C1 segment of cervical spinal cord (tissue), 14 donors: Measurements from ENCODE around the gene SOCS3.

Experiments used
- DNase-seq, 14 donors: peaks; one replicate each; lab custom pipeline; 2025; lab: John Stamatoyannopoulos, UW

The SOCS3 gene

DNA sequence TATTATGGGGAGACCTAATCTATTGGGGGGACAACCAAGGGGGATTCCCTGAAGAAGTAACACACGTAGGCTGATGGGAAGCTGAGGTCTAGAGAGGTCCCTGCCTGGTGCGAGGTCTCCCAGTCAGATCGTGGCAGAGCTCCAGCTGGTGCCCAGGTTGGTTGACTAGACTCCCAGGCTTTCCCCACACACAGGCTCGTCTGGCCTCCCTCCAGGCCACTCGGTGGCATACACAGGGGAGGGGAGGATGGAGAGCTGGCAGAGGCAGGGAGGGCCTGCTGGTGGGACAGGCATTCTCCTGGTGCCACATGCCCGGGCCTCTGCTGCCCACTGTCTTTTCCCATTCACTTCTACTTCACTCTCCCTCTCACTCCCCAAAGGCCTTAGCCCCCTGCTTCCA, 8.5 kb upstream of the SOCS3 start:
- DNase-seq: peak in 1 of 14 donors; percentile 9

DNA sequence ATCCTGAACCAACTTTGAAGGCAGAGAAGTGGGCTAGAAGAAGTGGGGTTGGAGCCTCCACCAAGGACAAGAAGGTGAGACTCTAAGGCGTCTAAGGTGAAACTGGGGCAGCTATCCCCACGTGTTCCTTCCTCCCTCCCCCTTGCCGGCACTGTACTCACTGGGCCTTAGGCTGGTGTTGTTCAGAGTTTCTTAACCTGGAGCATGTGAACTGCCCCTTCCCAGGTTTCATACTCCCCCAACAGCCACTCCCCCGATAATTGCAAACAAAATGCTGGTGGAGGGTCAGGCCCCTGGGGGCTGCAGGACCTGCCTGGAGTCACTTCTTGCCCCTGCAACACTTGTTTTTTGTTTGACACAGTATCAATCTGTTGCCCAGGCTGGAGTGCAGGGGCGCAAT, 7.3 kb upstream of the SOCS3 start:
- DNase-seq: no peak

DNA sequence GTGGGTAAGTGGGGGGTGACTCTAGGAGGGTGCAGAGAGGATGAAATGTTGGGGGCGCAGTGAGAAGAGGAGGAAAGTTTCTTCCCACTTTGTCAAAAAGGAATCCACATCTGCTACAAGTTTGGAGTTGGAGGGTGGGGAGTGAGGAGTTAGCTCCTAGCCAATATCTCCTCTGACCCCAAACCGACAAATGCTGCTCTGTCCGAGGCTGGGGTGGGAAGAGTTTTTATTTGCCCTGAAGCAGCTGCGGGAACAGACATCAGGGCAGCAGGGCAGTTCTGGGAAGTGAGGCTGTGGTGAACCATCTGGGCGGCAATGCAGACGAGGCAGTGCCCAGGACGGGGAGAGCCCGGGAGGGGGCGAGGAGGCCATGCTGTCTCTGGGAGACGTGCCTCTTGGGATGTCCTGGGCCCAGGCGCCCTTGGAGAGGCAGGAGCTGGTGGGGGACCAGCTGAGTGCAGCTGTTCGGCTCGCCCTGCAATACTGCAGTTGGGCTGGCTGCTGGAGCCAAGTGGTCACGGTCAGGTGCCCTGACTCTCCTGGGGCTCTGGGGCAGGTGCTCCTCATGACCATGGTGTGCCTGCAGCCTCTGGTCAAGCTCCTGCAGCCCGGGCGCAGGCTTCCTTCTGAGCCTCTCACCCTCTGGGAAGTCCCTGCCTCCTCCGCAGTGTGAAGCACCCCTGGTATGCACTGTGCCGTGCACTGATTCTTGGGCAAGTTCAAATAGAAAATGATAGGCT, 6.4 kb upstream of the SOCS3 start:
- DNase-seq: no peak

DNA sequence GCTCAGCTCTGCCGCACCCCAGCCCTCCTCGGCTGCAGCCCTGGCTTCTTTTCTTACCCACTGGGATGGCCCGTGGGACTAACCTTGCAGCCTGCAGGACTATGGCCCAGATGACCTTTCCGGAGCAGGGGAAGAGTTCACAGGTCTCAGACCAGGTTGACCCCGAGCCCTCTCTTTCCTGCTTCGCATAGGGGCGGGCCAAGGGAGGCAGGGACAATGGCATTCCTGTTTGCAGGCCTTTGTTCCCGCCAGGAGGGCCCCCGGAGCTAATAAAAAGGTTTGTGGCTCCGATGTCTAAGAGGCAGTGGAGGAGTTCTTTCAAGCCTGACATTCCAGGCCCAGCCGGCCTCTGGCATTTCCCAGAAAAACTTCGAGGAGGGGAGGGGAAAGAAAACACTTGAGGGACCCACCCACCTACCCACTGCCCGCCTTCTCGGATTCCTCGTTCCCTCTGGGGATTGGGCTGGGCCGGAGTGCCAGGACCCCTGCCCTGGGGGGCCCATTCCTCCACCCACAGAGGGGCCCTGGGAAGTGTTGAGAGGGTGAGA, 5.8 kb upstream of the SOCS3 start:
- DNase-seq: no peak

DNA sequence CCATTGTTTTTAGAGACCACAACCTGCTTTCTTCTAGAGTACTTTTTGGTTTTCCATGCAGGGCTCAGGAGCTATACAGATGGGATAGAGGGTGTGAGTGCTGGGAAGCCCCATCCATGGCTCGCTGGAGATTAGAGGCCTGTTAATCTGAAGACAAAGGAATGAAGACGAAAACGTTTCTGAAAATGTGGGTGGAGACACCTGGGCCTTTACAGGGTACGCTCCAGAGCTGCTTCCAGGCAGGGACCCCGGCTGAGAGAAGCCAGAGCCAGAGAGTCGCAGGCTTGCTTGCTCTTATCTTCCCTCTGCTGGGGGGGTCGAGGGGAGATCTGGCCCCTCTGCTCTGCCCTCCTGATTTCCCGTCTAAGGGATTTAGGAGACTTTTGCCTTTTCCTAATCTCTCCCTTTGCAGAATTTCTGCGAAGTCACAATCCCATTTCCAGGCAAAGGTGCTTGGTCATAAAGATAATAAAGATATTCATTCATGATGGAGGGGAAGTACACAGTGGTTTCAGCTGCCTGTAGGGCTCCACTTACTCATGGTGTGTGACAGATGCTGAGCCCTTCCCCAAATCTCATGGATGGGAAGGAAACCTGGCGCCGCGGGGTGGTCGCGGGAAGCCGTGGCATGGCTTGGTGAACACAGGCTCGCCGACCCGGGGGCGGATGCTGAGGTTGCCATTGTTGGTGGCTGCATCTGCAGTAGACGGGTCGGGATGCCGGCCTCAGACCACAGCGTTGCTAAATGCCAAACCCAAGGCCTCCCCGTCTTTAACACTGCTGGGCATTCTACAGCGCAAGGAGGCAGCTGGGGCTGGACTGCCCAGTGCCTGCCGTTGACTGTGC, 4.8 kb upstream of the SOCS3 start:
- DNase-seq: no peak

DNA sequence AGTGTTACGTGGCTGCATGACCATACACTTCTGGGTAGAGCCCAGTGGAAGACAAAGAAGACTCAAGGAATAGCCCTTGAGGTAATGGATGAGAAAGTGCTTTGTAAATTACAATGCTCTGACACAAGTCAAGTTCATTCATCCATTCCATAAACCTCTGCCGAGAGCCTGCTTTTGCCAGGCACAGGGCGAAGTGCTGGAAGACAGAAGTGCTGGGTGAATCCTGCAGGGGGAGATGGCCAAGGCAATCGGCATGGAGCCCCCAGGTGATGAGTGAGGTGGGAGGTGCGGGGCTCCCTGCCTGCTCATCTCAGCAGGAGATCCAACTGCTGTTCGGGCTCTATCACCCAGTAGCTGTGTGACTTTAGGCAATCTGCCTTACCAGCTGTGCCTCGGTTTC, 2.8 kb upstream of the SOCS3 start:
- DNase-seq: no peak

DNA sequence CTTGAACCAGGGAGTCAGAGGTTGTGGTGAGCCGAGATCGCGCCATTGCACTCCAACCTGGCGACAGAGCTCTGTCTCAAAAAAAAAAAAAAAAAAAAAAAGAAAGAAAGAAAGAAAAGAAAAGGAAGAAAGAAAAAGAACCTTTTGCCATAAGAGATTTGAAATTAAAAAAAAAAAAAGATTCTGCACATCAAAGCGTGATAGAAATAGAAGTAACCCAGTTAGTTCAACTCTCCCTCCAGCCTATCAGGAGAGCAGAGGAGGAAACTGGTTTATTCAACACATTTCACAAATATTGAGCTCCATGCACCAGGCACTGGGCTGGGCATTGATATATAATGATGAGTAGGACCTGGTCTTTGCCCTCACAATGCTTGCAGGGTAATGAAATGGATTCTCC, 2.4 kb upstream of the SOCS3 start:
- no peak for DNase-seq

DNA sequence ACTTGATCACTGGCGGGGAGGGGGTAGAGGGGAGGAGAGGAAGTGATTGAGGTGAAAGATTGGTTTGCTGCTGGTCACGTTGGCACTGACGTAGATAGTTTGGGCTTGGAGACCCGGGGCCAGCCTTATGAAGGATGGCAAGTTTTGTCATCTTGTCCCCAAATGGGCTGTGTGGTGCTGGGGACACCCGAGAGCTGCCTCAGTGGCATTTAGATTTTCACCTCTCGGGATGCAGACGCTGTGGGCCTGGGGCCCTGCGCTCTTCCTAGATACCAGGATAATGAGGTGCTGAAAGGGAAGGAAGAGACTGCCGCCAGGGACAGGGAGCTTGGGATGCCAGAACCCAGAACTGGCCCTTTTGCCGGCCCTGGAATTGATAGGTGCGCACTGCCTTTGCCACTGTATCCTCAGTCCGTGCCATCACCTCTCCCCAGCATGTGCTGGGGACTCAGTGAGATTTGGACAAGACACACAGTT, 1.4 kb upstream of the SOCS3 start:
- no peak for DNase-seq

DNA sequence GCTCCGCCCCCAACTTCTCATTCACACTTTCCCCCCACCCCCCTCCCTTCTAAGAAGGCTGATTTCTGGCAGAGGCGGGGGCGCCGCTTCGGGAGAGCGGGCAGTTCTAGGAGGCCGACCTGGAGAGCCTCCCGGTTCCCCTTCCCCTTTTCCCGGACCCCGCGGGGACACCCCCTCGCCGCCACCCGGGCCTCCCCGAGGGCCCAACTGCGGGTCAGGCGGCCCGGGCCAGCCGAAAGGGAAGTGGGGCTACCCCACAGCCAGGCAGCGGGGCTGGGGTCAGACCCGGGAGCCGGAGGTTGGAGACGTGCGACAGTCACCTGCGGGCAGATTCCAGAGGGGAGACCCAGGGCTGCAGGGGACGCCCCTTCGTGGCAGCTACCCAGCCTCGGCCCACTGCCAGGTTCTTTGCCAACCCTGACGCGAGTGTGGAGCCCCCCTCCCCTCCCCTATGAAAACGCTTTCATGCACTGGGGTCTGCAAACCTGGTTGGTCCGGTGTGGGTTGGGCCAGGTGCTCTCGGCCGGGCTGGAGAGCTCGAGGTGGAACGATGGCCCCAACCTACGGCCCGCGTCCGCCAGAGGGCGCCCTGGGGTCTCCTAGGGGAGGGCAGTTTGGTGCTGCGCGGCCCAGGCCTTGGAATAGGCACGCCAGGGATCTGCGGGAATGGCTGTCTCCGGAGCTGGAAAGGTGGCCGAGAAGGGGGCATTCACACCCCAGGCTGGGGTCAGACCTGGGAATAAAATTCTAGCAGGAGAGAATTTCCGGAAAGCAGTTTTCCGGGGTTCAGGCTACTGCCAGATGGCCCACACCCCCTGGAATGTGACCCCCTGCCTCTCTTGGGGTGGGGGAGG, 721 bp upstream of the SOCS3 start:
- peak in 11 of 14 donors; percentile 45 to 88 (median 72) for DNase-seq

DNA sequence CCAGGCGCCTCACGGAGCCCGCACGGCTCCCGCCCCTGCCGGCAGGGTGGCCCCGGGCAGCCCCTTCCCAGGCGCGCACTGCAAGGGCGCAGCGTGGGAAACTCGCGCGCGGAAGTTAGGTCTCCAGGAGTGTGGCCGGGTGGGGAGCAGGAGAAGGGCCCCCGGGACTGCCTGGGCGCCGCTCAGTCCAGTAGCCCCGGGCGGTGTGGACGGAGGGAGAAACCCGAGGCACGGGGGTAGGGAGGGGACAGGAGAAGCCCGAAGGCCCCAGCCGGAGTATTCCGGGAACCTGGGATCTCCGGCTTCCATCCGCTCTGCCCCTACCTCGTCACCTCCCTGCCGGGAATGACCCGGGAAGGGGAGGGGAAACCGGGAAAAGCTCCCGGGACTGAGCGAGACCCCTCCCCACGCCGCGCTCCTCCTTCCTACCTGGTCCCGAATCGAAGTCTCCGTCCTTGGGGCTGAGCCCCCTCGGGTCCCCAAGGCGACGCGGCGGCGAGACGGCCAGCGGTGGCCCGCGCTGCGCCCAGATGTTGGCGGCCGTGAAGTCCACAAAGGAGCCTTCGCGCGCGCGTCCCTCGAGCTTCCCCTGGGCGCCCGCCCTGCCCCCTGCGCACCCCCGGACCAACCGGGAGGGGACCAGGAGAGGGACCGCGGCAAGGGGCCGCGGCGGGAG, 418 bp downstream of the SOCS3 start:
- DNase-seq: no peak

DNA sequence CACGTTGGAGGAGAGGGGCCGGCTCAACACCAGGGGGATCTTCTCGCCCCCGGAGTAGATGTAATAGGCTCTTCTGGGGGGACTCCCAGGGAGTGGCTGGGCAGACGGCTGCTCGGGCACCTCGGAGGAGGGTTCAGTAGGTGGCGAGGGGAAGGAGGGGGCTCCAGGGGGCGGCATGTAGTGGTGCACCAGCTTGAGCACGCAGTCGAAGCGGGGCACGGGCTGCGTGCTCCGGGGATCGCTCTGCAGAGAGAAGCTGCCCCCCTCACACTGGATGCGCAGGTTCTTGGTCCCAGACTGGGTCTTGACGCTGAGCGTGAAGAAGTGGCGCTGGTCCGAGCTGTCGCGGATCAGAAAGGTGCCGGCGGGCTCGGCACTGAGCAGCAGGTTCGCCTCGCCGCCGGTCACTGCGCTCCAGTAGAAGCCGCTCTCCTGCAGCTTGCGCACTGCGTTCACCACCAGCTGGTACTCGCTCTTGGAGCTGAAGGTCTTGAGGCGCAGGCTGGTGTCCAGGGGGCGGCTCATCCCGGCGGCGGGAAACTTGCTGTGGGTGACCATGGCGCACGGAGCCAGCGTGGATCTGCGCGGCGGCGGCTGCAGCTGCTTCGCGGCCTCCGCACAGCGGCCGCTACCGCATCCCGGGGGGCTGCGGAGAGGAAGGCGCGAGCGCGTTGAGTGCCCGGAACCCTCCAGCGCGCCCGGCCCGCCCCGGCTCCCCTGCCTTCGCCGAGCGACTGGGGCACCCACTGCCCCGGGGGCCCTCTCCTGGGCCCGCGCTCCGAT, 1.1 kb downstream of the SOCS3 start:
- DNase-seq: peak in 1 of 14 donors; percentile 59

DNA sequence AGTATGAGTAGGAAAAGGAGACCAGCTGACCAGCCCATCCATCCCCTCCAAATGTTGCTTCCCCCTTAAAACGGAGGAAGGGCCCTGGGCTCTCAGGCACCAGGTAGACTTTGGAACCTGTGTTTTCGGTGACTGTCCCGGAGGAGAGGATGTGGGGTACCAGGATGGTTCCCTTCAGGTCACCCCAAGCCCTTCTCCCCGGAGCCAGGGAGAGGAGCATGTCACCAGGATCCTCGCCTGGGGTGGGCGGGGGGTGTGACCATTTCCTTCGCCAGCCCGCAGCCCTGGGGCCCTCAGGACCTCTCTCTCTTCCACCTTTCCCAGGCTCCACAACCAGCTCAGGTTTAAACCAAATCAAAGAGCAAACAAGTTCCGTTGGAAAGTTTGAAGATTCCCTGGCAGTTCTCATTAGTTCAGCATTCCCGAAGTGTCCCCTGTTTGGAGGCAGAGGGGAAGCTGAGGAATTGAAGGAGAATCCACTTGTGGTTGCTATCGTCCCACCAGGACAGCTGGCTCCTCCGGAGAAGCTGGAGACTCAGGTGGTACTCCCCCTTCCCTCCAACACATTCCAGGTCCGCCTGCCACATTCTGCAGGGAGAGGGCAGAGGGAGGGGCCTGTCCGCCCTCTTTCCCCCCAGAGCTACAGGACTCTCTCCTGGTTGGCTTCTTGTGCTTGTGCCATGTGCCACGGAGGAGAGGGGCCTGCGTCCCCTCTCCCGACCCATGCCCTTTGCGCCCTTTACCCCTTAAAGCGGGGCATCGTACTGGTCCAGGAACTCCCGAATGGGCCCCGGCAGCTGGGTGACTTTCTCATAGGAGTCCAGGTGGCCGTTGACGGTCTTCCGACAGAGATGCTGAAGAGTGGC, 2.0 kb downstream of the SOCS3 start:
- no peak for DNase-seq

DNA sequence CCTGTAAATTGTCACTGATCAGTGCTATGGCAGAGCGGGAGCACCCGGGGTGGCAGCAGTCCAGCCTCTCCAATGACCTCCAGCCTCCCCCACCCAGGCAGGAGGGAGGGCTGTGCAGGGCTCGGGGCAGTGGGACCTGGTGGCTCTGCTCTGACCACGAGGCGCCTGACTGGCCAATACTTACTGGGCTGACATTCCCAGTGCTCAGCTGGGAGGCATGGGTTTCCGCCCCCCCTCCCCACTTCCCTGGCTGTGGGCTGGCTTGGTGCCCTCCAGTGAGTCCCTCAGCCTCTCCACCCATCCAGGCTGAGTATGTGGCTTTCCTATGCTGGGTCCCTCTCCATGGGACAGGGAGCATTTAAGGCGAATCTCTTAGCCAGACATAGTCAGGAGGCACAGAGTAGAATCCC, 2.7 kb downstream of the SOCS3 start:
- peak in 8 of 14 donors; percentile 28 to 83 (median 35) for DNase-seq

DNA sequence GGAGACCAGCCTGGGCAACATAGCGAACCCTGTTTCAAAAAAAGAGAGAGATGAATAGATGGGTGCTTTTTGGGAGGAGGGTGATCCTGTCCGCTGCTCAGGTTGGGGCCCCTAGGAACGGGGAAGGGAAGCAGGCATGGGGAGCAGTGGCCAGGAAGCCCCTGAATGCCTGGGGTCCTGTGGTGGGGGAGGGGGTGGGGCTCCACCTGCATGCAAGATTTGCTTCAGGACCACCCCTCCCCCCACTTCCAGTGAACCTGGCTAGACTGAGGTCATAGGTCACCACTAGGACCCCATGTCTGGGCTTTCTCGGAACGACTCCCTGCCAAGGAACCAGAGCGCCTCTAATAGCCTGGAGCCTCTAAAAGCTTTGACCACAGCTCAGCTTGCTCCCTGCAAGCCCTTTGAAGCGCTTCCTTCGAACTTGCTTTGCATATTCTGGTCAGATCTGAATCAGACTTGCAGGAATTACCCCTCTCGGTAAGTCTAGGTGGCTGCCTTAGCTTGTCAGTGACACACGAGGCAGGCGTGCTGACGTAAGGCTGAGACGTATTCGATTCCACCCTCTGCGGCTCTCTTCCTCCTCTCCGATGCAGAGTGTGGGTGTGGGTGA, 3.7 kb downstream of the SOCS3 start:
- DNase-seq: peak in 2 of 14 donors; percentile 9 to 77

DNA sequence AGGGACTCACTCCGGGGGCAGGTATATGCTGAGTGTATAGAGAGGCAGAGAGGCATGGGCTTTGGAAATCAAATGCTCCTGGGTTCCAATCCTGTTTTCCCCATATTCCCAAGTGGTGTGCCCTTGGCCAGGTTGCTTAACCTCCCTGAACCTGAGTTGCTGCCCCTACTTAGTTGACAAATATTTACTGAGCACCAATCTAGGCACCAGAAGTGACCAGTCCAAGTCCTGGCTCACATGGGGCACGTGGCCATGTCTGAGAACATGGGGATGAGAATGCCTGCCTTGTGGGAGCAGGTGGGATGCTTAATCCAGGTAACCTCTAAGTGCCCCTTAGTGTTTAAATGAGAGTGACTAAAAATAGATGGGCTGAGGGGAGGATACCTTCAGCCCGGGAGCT, 4.2 kb downstream of the SOCS3 start:
- DNase-seq: no peak

DNA sequence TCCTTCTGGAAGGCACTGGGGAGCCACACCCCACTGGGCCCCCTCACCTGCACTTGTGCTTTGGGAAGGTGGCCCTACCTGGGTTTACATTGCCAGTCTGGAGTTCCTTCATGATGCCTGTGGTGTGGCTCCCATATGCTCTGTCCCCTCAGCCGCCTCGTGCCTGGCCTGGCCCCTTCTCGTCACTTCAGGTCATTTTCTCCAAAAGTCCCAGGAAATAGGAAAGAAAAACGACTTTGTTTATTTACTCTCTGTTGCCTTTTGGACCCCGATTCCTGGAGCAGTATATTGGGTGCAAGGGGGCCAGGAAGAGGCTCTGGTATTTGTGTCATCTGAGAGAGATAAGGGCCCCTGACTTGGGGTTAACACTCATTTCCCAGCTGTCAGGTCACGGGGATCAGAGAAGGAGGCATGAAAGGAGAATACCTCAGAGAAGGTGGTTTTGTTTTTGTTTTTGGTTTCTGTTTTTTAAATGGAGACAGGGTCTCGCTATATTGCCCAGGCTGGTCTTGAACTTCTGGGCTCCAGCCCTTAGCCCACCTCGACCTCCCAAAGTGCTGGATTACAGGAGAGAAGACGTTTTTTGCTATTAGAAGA, 4.7 kb downstream of the SOCS3 start:
- DNase-seq: no peak

DNA sequence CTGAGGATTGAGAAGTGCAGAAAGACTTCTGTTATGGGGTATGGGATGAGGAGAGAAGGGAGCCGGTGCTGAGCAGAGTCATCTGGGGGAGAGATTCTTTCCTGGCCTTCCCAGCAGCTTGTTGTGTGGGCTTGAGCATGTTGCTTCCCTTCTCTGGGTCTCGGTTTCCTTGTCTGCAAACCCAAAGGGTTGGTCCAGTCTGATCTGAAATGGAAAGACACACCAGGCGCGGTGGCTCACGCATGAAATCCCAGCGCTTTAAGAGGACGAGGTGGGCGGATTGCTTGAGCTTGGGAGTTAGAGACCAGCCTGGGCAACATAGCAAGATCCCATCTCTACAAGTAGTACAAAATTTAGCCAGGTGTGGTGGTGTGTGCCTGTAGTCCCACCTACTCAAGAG, 6.0 kb downstream of the SOCS3 start:
- DNase-seq: no peak

DNA sequence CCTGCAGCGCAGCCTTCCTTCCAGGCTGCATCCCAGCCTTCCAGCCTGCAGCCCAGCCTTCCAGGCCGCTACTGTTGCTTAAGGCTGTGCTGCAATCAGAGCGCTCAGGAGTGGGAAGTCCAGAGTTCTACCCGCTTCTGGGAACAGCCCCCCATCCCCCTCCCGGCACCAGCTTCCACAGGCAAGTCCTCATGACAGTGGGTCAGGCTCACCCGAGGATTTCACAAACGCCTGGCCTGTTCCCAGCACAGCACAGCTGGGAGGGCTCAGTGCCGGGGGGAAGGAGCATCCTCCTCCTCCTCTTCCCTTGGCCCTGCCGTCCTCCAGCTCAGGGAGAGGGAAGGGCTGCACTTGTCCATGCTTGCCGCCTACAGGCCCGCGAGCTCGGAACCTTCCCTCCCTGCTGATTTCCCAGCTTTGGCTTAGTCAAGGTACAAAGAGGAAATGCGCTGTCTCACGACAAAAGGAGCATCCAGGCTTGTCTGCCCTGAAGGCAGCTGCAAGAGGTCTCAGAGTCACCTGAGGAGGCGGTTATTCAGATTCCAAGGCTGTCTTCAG, 8.3 kb downstream of the SOCS3 start:
- DNase-seq: peak in 13 of 14 donors; percentile 14 to 100 (median 76)
